ENCODE results near the gene ALDOB. TPM values are rescaled to one million over a fixed set of nuclear protein-coding genes. Genes with fewer than 3 reads are reported as not detected.

ALDOB gene
- total RNA-seq, 4 donors from 2014 or later, result 0.95 TPM; not detected in 3

- Histone ChIP-seq H3K27me3 (no peaks in the 10 kb centered on the region), H3K9me3 (no peaks in the 10 kb centered on the region), H3K36me3 (no peaks in the 10 kb centered on the region), H3K27ac (no peak overlapping the region), H3K4me3 (no peak overlapping the region), H3K4me1 (no peaks in the 10 kb centered on the region)
- intact Hi-C loops (cut with DNase I; ENCODE audit: low total_unique reads), result loop anchor here (10.0 kb wide), 1 partner anchor 57 kb away; no protein-coding TSS in a partner anchor
- TF ChIP-seq CTCF (IDR thresholded peaks at IDR 0.05), result no peak
- no peak for TF ChIP-seq POLR2A (IDR thresholded peaks at IDR 0.05)
- no peak for DNase-seq
Measured at GRCh38 chr9:101467690-101468089, 32.1 kb upstream of the ALDOB start.

- Histone ChIP-seq H3K9me3 (no peaks in the 10 kb centered on the region), H3K4me3 (no peak overlapping the region), H3K4me1 (no peaks in the 10 kb centered on the region), H3K36me3 (no peaks in the 10 kb centered on the region), H3K27ac (no peak overlapping the region), H3K27me3 (no peaks in the 10 kb centered on the region)
- TF ChIP-seq CTCF (IDR thresholded peaks at IDR 0.05), result no peak
- TF ChIP-seq POLR2A (IDR thresholded peaks at IDR 0.05), result no peak
- DNase-seq, result no peak
- intact Hi-C loops (cut with DNase I; ENCODE audit: low total_unique reads), result loop anchor here (10.0 kb wide), 1 partner anchor 58 kb away; no protein-coding TSS in a partner anchor
Measured at GRCh38 chr9:101466863-101467262, 31.3 kb upstream of the ALDOB start.

- no peak overlapping the region for H3K27ac ChIP-seq
- no peaks in the 10 kb centered on the region for H3K36me3 ChIP-seq
- no peaks in the 10 kb centered on the region for H3K27me3 ChIP-seq
- no peak overlapping the region for H3K4me3 ChIP-seq
- peak in 1 of 2 donors; percentile 27 for DNase-seq
- no peaks in the 10 kb centered on the region for H3K9me3 ChIP-seq
- no peaks in the 10 kb centered on the region for H3K4me1 ChIP-seq
- intact Hi-C loops (cut with DNase I; ENCODE audit: low total_unique reads), result loop anchor here (10.0 kb wide), 1 partner anchor 59 kb away; no protein-coding TSS in a partner anchor
- TF ChIP-seq CTCF (IDR thresholded peaks at IDR 0.05) (peak in 2 of 4 experiments; percentile 18 to 24), POLR2A (IDR thresholded peaks at IDR 0.05) (no peak)
Measured at GRCh38 chr9:101465326-101465915, 29.8 kb upstream of the ALDOB start.

- TF ChIP-seq CTCF (IDR thresholded peaks at IDR 0.05) (no peak), POLR2A (IDR thresholded peaks at IDR 0.05) (no peak)
- H3K9me3 ChIP-seq, result no peaks in the 10 kb centered on the region
Measured at GRCh38 chr9:101463397-101463796, 27.8 kb upstream of the ALDOB start.

GRCh38 chr9:101462558-101462957 is 27.0 kb upstream of the ALDOB start:
- no peaks in the 10 kb centered on the region for H3K36me3 ChIP-seq
- no peak for DNase-seq
- no peak overlapping the region for H3K27ac ChIP-seq
- H3K4me1 ChIP-seq, result no peaks in the 10 kb centered on the region
- intact Hi-C loops (cut with DNase I; ENCODE audit: low total_unique reads), result loop anchor here (10.0 kb wide), 1 partner anchor 62 kb away; no protein-coding TSS in a partner anchor
- TF ChIP-seq POLR2A (IDR thresholded peaks at IDR 0.05) (no peak), CTCF (IDR thresholded peaks at IDR 0.05) (no peak)
- H3K9me3 ChIP-seq, result no peaks in the 10 kb centered on the region
- no peak overlapping the region for H3K4me3 ChIP-seq
- no peaks in the 10 kb centered on the region for H3K27me3 ChIP-seq

More at GRCh38 chr9:101463397-101463796, 27.8 kb upstream of the ALDOB start:
- Histone ChIP-seq H3K4me1 (no peaks in the 10 kb centered on the region), H3K27ac (no peak overlapping the region), H3K4me3 (no peak overlapping the region), H3K36me3 (no peaks in the 10 kb centered on the region), H3K27me3 (no peaks in the 10 kb centered on the region)
- DNase-seq, result no peak
- intact Hi-C loops (cut with DNase I; ENCODE audit: low total_unique reads), result loop anchor here (10.0 kb wide), 1 partner anchor 61 kb away; no protein-coding TSS in a partner anchor

Data from uterus (tissue), 4 donors.